ENCODE measurements around the gene CDC14B.

CDC14B gene

GRCh38 chr9:96574455-96574854 lies 45.2 kb downstream of the CDC14B start:
- H2BK5ac ChIP-seq (ENCODE audit: low read depth, low read length, poor library complexity): no peak overlapping the region
- no peak overlapping the region for H2BK12ac ChIP-seq (ENCODE audit: low read length)
- no peak overlapping the region for H2AK5ac ChIP-seq (ENCODE audit: low read length)
- H2AFZ ChIP-seq (ENCODE audit: insufficient read depth, low read length, poor library complexity): no peak overlapping the region
- H3K9me3 ChIP-seq (ENCODE audit: insufficient read depth, low read depth, low read length): no peaks in the 10 kb centered on the region
- no CpG with 5 or more reads among the region's 4 CpGs for WGBS (ENCODE audit: extremely low coverage, insufficient coverage, insufficient read length)
- H3K18ac ChIP-seq (ENCODE audit: low read length): no peak overlapping the region
- H2BK120ac ChIP-seq (ENCODE audit: insufficient read depth, low read length, poor library complexity): no peak overlapping the region
- no peaks in the 10 kb centered on the region for H3K27me3 ChIP-seq (ENCODE audit: insufficient read depth, low read length)
- no peaks in the 10 kb centered on the region for H3K36me3 ChIP-seq (ENCODE audit: control insufficient read depth in 1 of 2, insufficient read depth in 2 of 2, low read length in 2 of 2)
- peaks cover 6 to 9% of the 10 kb centered on the region in 2 experiments for H3K4me1 ChIP-seq (ENCODE audit: control insufficient read depth in 1 of 2, insufficient read depth in 2 of 2, low read length in 2 of 2)
- H4K12ac ChIP-seq (ENCODE audit: low read depth, low read length): no peak overlapping the region
- H3K79me2 ChIP-seq (ENCODE audit: control insufficient read depth, insufficient read depth, low read length, poor library complexity): peaks cover 2% of the 10 kb centered on the region
- no peak overlapping the region for H3K23ac ChIP-seq (ENCODE audit: low read length)
- H4K91ac ChIP-seq (ENCODE audit: low read depth, low read length): no peak overlapping the region
- H3K4ac ChIP-seq (ENCODE audit: low read depth, low read length): no peak overlapping the region
- H4K8ac ChIP-seq (ENCODE audit: low read depth, low read length): no peak overlapping the region
- peaks cover 8% of the 10 kb centered on the region for H3K79me1 ChIP-seq (ENCODE audit: low read length)
- no peak overlapping the region for H3K27ac ChIP-seq (ENCODE audit: low read depth, low read length)
- H3K9ac ChIP-seq (ENCODE audit: low read length): no peak overlapping the region
- H3K14ac ChIP-seq (ENCODE audit: low read length): no peak overlapping the region
- no peak overlapping the region for H3K4me3 ChIP-seq (ENCODE audit: low read depth, low read length)
- DNase-seq: no peak
- no peak overlapping the region for H3K4me2 ChIP-seq (ENCODE audit: low read length)

- peak overlapping the region; percentile 62 for H2BK120ac ChIP-seq (ENCODE audit: insufficient read depth, low read length, poor library complexity)
- H3K4ac ChIP-seq (ENCODE audit: low read depth, low read length): peak overlapping the region; percentile 42
- peak overlapping the region; percentile 75 for H2AFZ ChIP-seq (ENCODE audit: insufficient read depth, low read length, poor library complexity)
- WGBS (ENCODE audit: extremely low coverage, insufficient coverage, insufficient read length): no CpG with 5 or more reads among the region's 20 CpGs
- H3K79me1 ChIP-seq (ENCODE audit: low read length): peaks cover 12% of the 10 kb centered on the region
- no peak overlapping the region for H2AK5ac ChIP-seq (ENCODE audit: low read length)
- no peak overlapping the region for H2BK12ac ChIP-seq (ENCODE audit: low read length)
- H3K9ac ChIP-seq (ENCODE audit: low read length): peak overlapping the region; percentile 20
- peak overlapping the region; percentile 8 for H2BK5ac ChIP-seq (ENCODE audit: low read depth, low read length, poor library complexity)
- peak overlapping the region; percentile 69 for H4K8ac ChIP-seq (ENCODE audit: low read depth, low read length)
- H3K18ac ChIP-seq (ENCODE audit: low read length): peak overlapping the region; percentile 31
- H3K9me3 ChIP-seq (ENCODE audit: insufficient read depth, low read depth, low read length): no peaks in the 10 kb centered on the region
- H3K27me3 ChIP-seq (ENCODE audit: insufficient read depth, low read length): no peaks in the 10 kb centered on the region
- peaks cover 7 to 8% of the 10 kb centered on the region in 2 experiments for H3K4me1 ChIP-seq (ENCODE audit: control insufficient read depth in 1 of 2, insufficient read depth in 2 of 2, low read length in 2 of 2)
- H3K27ac ChIP-seq (ENCODE audit: low read depth, low read length): peak overlapping the region; percentile 23
- peaks cover 9% of the 10 kb centered on the region for H3K79me2 ChIP-seq (ENCODE audit: control insufficient read depth, insufficient read depth, low read length, poor library complexity)
- no peaks in the 10 kb centered on the region for H3K36me3 ChIP-seq (ENCODE audit: control insufficient read depth in 1 of 2, insufficient read depth in 2 of 2, low read length in 2 of 2)
- H4K12ac ChIP-seq (ENCODE audit: low read depth, low read length): peak overlapping the region; percentile 33
- H3K4me3 ChIP-seq (ENCODE audit: low read depth, low read length): peak overlapping the region; percentile 77
- peak overlapping the region; percentile 73 for H3K4me2 ChIP-seq (ENCODE audit: low read length)
- peak overlapping the region; percentile 81 for H4K91ac ChIP-seq (ENCODE audit: low read depth, low read length)
- H3K14ac ChIP-seq (ENCODE audit: low read length): peak overlapping the region; percentile 78
- H3K23ac ChIP-seq (ENCODE audit: low read length): no peak overlapping the region
- DNase-seq: peak in 1 of 2 donors; percentile 54
These were observed 52.4 kb downstream of the CDC14B start for GRCh38 chr9:96567203-96567700.

DNA sequence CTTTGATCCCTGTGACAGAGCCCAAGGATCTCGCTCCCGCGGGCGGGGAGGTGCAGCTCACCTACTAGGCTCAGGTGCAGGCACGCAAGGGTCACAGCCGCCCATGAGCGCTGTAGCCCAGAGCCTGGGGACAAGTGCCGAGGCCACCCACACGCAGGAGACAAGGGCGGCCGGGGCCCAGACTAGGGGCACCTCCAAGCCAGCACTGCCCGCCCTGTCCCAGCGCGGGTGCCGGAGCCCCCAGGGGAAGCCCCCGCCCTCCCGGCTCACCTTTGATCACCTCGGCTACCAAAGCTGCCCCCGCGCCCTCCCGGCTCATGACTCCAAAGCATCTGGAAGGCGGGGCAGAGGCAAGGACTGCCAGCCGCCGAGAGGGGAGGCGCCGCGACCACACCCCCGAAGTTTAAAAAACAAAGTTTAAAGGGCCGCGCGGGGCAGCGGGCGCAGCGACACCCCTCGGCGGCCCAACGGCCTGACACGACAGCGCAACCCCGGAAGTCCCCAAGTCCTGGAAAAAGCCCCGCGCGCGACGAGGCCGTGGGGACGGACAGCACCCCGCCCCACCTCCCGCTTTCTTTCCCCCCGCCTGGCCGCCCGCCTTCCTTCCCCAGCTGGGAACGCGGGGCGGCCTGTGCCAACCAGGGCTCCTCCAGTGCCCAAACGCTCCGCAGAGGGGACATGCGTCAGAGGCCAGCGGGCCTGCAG lies 53.0 kb downstream of the CDC14B start:
- H2BK12ac ChIP-seq (ENCODE audit: low read length): no peak overlapping the region
- no CpG with 5 or more reads among the region's 59 CpGs for WGBS (ENCODE audit: extremely low coverage, insufficient coverage, insufficient read length)

GRCh38 chr9:96565671-96566497 lies 53.8 kb downstream of the CDC14B start:
- no peak overlapping the region for H4K91ac ChIP-seq (ENCODE audit: low read depth, low read length)
- H3K9me3 ChIP-seq (ENCODE audit: insufficient read depth, low read depth, low read length): no peaks in the 10 kb centered on the region
- H3K4me1 ChIP-seq (ENCODE audit: control insufficient read depth in 1 of 2, insufficient read depth in 2 of 2, low read length in 2 of 2): peaks cover 2% of the 10 kb centered on the region in 2 experiments
- no peak overlapping the region for H2AK5ac ChIP-seq (ENCODE audit: low read length)
- H3K23ac ChIP-seq (ENCODE audit: low read length): no peak overlapping the region
- H4K8ac ChIP-seq (ENCODE audit: low read depth, low read length): no peak overlapping the region
- H3K27ac ChIP-seq (ENCODE audit: low read depth, low read length): no peak overlapping the region
- H3K18ac ChIP-seq (ENCODE audit: low read length): no peak overlapping the region
- peaks cover 12% of the 10 kb centered on the region for H3K79me1 ChIP-seq (ENCODE audit: low read length)
- H3K79me2 ChIP-seq (ENCODE audit: control insufficient read depth, insufficient read depth, low read length, poor library complexity): peaks cover 9% of the 10 kb centered on the region
- no peak overlapping the region for H3K9ac ChIP-seq (ENCODE audit: low read length)
- no peak overlapping the region for H2BK120ac ChIP-seq (ENCODE audit: insufficient read depth, low read length, poor library complexity)
- H2BK12ac ChIP-seq (ENCODE audit: low read length): no peak overlapping the region
- no peak overlapping the region for H3K4ac ChIP-seq (ENCODE audit: low read depth, low read length)
- no peak overlapping the region for H3K14ac ChIP-seq (ENCODE audit: low read length)
- DNase-seq: peak in 1 of 2 donors; percentile 25
- H4K12ac ChIP-seq (ENCODE audit: low read depth, low read length): no peak overlapping the region
- H3K27me3 ChIP-seq (ENCODE audit: insufficient read depth, low read length): no peaks in the 10 kb centered on the region
- peak overlapping the region; percentile 73 for H3K4me2 ChIP-seq (ENCODE audit: low read length)
- no peak overlapping the region for H2BK5ac ChIP-seq (ENCODE audit: low read depth, low read length, poor library complexity)
- WGBS (ENCODE audit: extremely low coverage, insufficient coverage, insufficient read length): no CpG with 5 or more reads among the region's 8 CpGs
- peaks cover 1 to 3% of the 10 kb centered on the region in 2 experiments for H3K36me3 ChIP-seq (ENCODE audit: control insufficient read depth in 1 of 2, insufficient read depth in 2 of 2, low read length in 2 of 2)
- peak overlapping the region; percentile 77 for H3K4me3 ChIP-seq (ENCODE audit: low read depth, low read length)
- no peak overlapping the region for H2AFZ ChIP-seq (ENCODE audit: insufficient read depth, low read length, poor library complexity)

More for the DNA sequence above, 53.0 kb downstream of the CDC14B start:
- Histone ChIP-seq H3K79me1 (ENCODE audit: low read length) (peaks cover 12% of the 10 kb centered on the region), H2BK120ac (ENCODE audit: insufficient read depth, low read length, poor library complexity) (peak overlapping the region; percentile 62), H3K14ac (ENCODE audit: low read length) (peak overlapping the region; percentile 78), H2AFZ (ENCODE audit: insufficient read depth, low read length, poor library complexity) (peak overlapping the region; percentile 75), H4K91ac (ENCODE audit: low read depth, low read length) (peak overlapping the region; percentile 81), H3K4me3 (ENCODE audit: low read depth, low read length) (peak overlapping the region; percentile 77), H3K4ac (ENCODE audit: low read depth, low read length) (peak overlapping the region; percentile 42), H3K4me1 (ENCODE audit: control insufficient read depth in 1 of 2, insufficient read depth in 2 of 2, low read length in 2 of 2) (peaks cover 2% of the 10 kb centered on the region in 2 experiments), H4K8ac (ENCODE audit: low read depth, low read length) (peak overlapping the region; percentile 69), H3K27ac (ENCODE audit: low read depth, low read length) (peak overlapping the region; percentile 23), H3K23ac (ENCODE audit: low read length) (no peak overlapping the region), H3K79me2 (ENCODE audit: control insufficient read depth, insufficient read depth, low read length, poor library complexity) (peaks cover 9% of the 10 kb centered on the region), H3K27me3 (ENCODE audit: insufficient read depth, low read length) (no peaks in the 10 kb centered on the region), H3K9ac (ENCODE audit: low read length) (peak overlapping the region; percentile 28), H2AK5ac (ENCODE audit: low read length) (no peak overlapping the region), H4K12ac (ENCODE audit: low read depth, low read length) (peak overlapping the region; percentile 33), H3K18ac (ENCODE audit: low read length) (peak overlapping the region; percentile 31), H3K4me2 (ENCODE audit: low read length) (peak overlapping the region; percentile 73), H2BK5ac (ENCODE audit: low read depth, low read length, poor library complexity) (peak overlapping the region; percentile 8), H3K36me3 (ENCODE audit: control insufficient read depth in 1 of 2, insufficient read depth in 2 of 2, low read length in 2 of 2) (peaks cover 0 to 1% of the 10 kb centered on the region in 2 experiments), H3K9me3 (ENCODE audit: insufficient read depth, low read depth, low read length) (no peaks in the 10 kb centered on the region)
- DNase-seq: peak; percentile 70 to 72
